Measurements from ENCODE around the gene CNPY4. TPM values are rescaled to one million over a fixed set of nuclear protein-coding genes. Genes with fewer than 3 reads are reported as not detected.

The CNPY4 gene, protein sequence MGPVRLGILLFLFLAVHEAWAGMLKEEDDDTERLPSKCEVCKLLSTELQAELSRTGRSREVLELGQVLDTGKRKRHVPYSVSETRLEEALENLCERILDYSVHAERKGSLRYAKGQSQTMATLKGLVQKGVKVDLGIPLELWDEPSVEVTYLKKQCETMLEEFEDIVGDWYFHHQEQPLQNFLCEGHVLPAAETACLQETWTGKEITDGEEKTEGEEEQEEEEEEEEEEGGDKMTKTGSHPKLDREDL
- 6.3 and 9.2 TPM in 2 replicates for total RNA-seq (2013; cell fraction: nucleolus; rRNA removed)
- total RNA-seq (2014; rRNA removed) (5.5 and 7.4 TPM in 2 replicates), total RNA-seq (2014; rRNA removed; fragmentation: Illumina TruSeq; extraction: Trizol) (8.3 and 10.5 TPM in 2 replicates), total RNA-seq (2021) (6.6 and 6.7 TPM in 2 replicates), polyA plus RNA-seq (2011; rRNA removed) (6.6 and 9.2 TPM in 2 replicates), polyA plus RNA-seq (2014; fragmentation: Illumina TruSeq; extraction: Trizol) (9.1 and 10.5 TPM in 2 replicates), polyA plus RNA-seq (2014; fragmentation: Nextera tagmentation; extraction: Ambion mirVana) (1 to 10 TPM; 2.5 to 3.7 TPM), polyA plus RNA-seq (2014; rRNA removed) (8.3 and 9.0 TPM in 2 replicates), polyA plus RNA-seq (2016; fragmentation: Nextera tagmentation; extraction: Ambion mirVana) (1 to 10 TPM; 6.0 to 7.0 TPM), polyA minus RNA-seq (2011; rRNA and poly(A)+ RNA removed) (4.1 and 4.2 TPM in 2 replicates), Bru-seq, nascent RNA (percentile 47 among the genes with signal in this experiment), BruChase-seq, experiment 1, labeled RNA remaining after a 6-hour chase (percentile 45 among the genes with signal in this experiment), BruChase-seq, experiment 2, labeled RNA remaining after a 2-hour chase (percentile 52 among the genes with signal in this experiment)
- 3.7 TPM for polyA plus RNA-seq (2011; ENCODE audit: low read depth)
- 5.8 and 7.1 TPM in 2 replicates for polyA plus RNA-seq (2011; cell fraction: cytosol; rRNA removed)
- polyA plus RNA-seq (2011; cell fraction: nucleus; rRNA removed), result 7.2 and 7.6 TPM in 2 replicates
- polyA plus RNA-seq (2012), result 4.0 and 4.2 TPM in 2 replicates
- 1.6 and 2.2 TPM in 2 replicates for polyA minus RNA-seq (2011; cell fraction: cytosol; rRNA and poly(A)+ RNA removed)
- 3.5 and 7.2 TPM in 2 replicates for polyA minus RNA-seq (2011; cell fraction: nucleus; rRNA and poly(A)+ RNA removed)
- long read RNA-seq, experiment 1, partial matches to known transcripts, result 0 of 2 reads
- long read RNA-seq, experiment 1, other reads (novel, unspliced or antisense), result 1 of 2 reads
- long read RNA-seq, experiment 2, transcript CNPY4-201 (6 exons, 1,502 nt), result major isoform, 9 of 10 reads
- long read RNA-seq, experiment 2, partial matches to known transcripts, result 0 of 10 reads
- long read RNA-seq, experiment 2, other reads (novel, unspliced or antisense), result 1 of 10 reads

DNA sequence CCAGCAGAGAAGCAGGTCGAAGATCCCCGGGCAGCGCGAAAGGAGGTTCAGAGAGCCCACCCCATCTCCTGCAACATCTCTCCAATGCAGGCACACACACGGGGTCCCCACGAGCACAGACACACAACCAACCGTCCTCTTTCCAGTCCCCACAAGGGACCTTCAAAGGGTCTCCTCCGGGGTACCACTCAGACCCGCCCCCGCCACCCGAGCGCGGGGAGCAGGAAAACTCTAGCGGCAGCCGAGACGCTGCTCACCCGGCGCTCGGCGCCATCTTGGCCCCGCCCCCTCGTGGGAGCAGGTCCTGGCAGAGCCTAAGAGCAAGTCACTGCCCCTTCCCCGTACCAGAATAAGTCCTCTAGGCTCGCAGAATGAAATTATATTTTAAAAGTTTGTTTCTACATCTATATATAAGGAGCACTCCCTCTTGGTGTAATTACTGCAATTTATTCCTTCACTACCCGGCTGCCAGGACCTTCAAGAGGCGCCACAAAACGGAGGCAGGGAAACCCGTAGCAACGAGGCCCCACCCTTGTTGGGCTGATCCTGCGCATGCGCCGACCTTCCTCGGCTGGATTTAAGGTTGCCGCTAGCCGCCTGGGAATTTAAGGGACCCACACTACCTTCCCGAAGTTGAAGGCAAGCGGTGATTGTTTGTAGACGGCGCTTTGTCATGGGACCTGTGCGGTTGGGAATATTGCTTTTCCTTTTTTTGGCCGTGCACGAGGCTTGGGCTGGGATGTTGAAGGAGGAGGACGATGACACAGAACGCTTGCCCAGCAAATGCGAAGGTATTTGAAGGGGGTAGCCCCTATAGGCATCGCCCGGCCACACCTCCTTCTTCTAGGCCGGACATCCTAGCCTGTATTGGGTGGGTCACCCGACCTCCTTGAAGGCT, at the start of gene CNPY4, which contains the start of gene TAF6:
Gene CNPY4, plus strand, starts transcription at position 563 of the 898 bp plus-strand sequence. Its CDS starts 111 bp downstream, at position 674.
Gene TAF6, minus strand, starts transcription at position 287 of the 898 bp plus-strand sequence. CDS start 5,149 bp downstream, outside the sequence.
- Histone ChIP-seq H3K9ac (ENCODE audit: control insufficient read depth, insufficient read depth, low read length) (peak within 1 kb of the TSS; percentile 85), H2AFZ (ENCODE audit: control insufficient read depth, low read depth, low read length) (peak within 1 kb of the TSS; percentile 93), H3K9me3 (replicated peaks; ENCODE audit: control insufficient read depth, insufficient read depth, low read length) (no peaks in the 10 kb centered on the region), H3K79me2 (ENCODE audit: control insufficient read depth, insufficient read depth, low read length) (peaks cover 7% of the 10 kb centered on the region), H3K27me3 (replicated peaks in 1 of 2; ENCODE audit: control insufficient read depth in 2 of 2, insufficient read depth in 2 of 2, low read length in 1 of 2) (no peaks in the 10 kb centered on the region), H3K4me3 (peak within 1 kb of the TSS; percentile 82), H3K36me3 (ENCODE audit: control insufficient read depth in 2 of 2, insufficient read depth in 2 of 2, low read length in 1 of 2) (no peaks in the 10 kb centered on the region; a peak in 1 of 4 replicates), H3K27ac (ENCODE audit: control insufficient read depth, insufficient read depth) (peak within 1 kb of the TSS; percentile 91), H4K20me1 (ENCODE audit: control insufficient read depth, insufficient read depth) (no peaks in the 10 kb centered on the region), H3K4me1 (ENCODE audit: control insufficient read depth, insufficient read depth, low read length) (peaks cover 3% of the 10 kb centered on the region), H3K4me2 (ENCODE audit: control insufficient read depth, insufficient read depth) (peak within 1 kb of the TSS; percentile 77)
- ChIA-PET POLR2A (interaction anchor here (0.5 to 1.6 kb wide), 6 partner anchors 10 to 200 kb away, joined by 3 to 5 read pairs (median 4); partner anchors contain the start of genes MCM7 and TRIM4), SMC1A (ENCODE audit: uncharacterized antibody, unreplicated experiment) (interaction anchor here (1.4 to 1.5 kb wide), 2 partner anchors 11 to 17 kb away, joined by 3 to 4 read pairs; no protein-coding TSS in a partner anchor), RAD21 (ENCODE audit: unreplicated experiment) (no interaction called here), CTCF (interaction anchor here (0.8 to 1.8 kb wide), 2 partner anchors 10 to 13 kb away, joined by 4 read pairs; no protein-coding TSS in a partner anchor)
- in situ Hi-C loops (cut with MboI) (no loop called here), intact Hi-C loops (cut with micrococcal nuclease; ENCODE audit: unreplicated experiment) (no loop called here)
- BruUV-seq (replicated peaks), result no TSS peak
- ATAC-seq (peak; percentile 94), DNase-seq (ENCODE audit: low read depth, low spot score) (peak; percentile 80), FAIRE-seq (peak; percentile 91)
- WGBS (ENCODE audit: insufficient coverage, insufficient replicate concordance, low lambda C conversion rate, missing lambda C conversion rate), result under 1% methylated on average over 49 of the region's 49 CpGs
- TF ChIP-seq HDAC2 (IDR thresholded peaks at IDR 0.05), result no peak
- no peak for TF ChIP-seq NFXL1 (IDR thresholded peaks at IDR 0.05; ENCODE audit: borderline replicate concordance)
- TF ChIP-seq IKZF2 (IDR thresholded peaks at IDR 0.05), result no peak
- no peak for TF ChIP-seq JUND (IDR thresholded peaks at IDR 0.05; ENCODE audit: low read depth, low read length)
- TF ChIP-seq ESRRA (IDR thresholded peaks at IDR 0.05; ENCODE audit: low read length), result no peak
- no peak for TF ChIP-seq NFIC (IDR thresholded peaks at IDR 0.05; ENCODE audit: low read depth, low read length)
- TF ChIP-seq, protein P1, sequence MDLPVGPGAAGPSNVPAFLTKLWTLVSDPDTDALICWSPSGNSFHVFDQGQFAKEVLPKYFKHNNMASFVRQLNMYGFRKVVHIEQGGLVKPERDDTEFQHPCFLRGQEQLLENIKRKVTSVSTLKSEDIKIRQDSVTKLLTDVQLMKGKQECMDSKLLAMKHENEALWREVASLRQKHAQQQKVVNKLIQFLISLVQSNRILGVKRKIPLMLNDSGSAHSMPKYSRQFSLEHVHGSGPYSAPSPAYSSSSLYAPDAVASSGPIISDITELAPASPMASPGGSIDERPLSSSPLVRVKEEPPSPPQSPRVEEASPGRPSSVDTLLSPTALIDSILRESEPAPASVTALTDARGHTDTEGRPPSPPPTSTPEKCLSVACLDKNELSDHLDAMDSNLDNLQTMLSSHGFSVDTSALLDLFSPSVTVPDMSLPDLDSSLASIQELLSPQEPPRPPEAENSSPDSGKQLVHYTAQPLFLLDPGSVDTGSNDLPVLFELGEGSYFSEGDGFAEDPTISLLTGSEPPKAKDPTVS (IDR thresholded peaks at IDR 0.05; ENCODE audit: low read depth, low read length), result 0 out of 2 replicates have a peak, but pooled peaks have one; percentile 50
- TF ChIP-seq RUNX3 (IDR thresholded peaks at IDR 0.05; ENCODE audit: low read length), result peak; percentile 57
- TF ChIP-seq EED (IDR thresholded peaks at IDR 0.05; ENCODE audit: low read depth), result no peak
- TF ChIP-seq, protein P2, sequence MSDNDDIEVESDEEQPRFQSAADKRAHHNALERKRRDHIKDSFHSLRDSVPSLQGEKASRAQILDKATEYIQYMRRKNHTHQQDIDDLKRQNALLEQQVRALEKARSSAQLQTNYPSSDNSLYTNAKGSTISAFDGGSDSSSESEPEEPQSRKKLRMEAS (IDR thresholded peaks at IDR 0.05; ENCODE audit: low read depth, low read length), result peak; percentile 83; the same call in 1 of the 2 replicates
- TF ChIP-seq BHLHE40 (IDR thresholded peaks at IDR 0.05; ENCODE audit: borderline replicate concordance in 1 of 2, low read depth in 2 of 2, low read length in 1 of 2), result no peak; a peak in 1 of 4 replicates
- no peak for TF ChIP-seq BRCA1 (IDR thresholded peaks at IDR 0.05; ENCODE audit: low read depth, low read length)
- peak; percentile 47; the same call in 1 of the 2 replicates for TF ChIP-seq HCFC1 (IDR thresholded peaks at IDR 0.05; ENCODE audit: low read length)
- peak; percentile 89 for TF ChIP-seq MXI1 (IDR thresholded peaks at IDR 0.05; ENCODE audit: low read depth, low read length)
- TF ChIP-seq, protein P3, sequence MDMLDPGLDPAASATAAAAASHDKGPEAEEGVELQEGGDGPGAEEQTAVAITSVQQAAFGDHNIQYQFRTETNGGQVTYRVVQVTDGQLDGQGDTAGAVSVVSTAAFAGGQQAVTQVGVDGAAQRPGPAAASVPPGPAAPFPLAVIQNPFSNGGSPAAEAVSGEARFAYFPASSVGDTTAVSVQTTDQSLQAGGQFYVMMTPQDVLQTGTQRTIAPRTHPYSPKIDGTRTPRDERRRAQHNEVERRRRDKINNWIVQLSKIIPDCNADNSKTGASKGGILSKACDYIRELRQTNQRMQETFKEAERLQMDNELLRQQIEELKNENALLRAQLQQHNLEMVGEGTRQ (IDR thresholded peaks at IDR 0.05; ENCODE audit: borderline replicate concordance, low read depth, low read length), result no peak; the same call in 1 of the 2 replicates

All from GM12878 (cell line).